Left ventricle myocardium inferior (tissue), 1 donor: ENCODE measurements around the gene TANC1. TPM values are rescaled to one million over a fixed set of nuclear protein-coding genes. Genes with fewer than 3 reads are reported as not detected.

Experiments used
- DNase-seq: peaks from one replicate; pipeline ENCODE4 v3.0.0-alpha.2; 2020
- H3K27ac ChIP-seq: fragments of 200-600 bp; replicated peaks from 2 replicates; pipeline ENCODE4 v1.8.0; 2021
- H3K27me3 ChIP-seq: fragments of 200-600 bp; 2 replicates; pipeline ENCODE4 v1.8.0; 2021; ENCODE audit warnings: low read depth
- H3K36me3 ChIP-seq: fragments of 200-600 bp; 2 replicates; pipeline ENCODE4 v1.8.0; 2021
- H3K4me1 ChIP-seq: fragments of 200-600 bp; 2 replicates; pipeline ENCODE4 v1.8.0; 2021
- H3K4me3 ChIP-seq: fragments of 200-600 bp; 2 replicates; pipeline ENCODE4 v1.8.0; 2021; ENCODE audit warnings: mild to moderate bottlenecking, moderate library complexity
- H3K9me3 ChIP-seq: fragments of 200-600 bp; replicated peaks from 2 replicates; pipeline ENCODE4 v1.8.0; 2021
- CTCF ChIP-seq: fragments of 200-600 bp; IDR thresholded peaks from 2 replicates; pipeline ENCODE4 v1.8.0; 2021; ENCODE audit warnings: antibody characterized with exemption, mild to moderate bottlenecking, borderline replicate concordance
- intact Hi-C: fragments of 100-400 bp; cut with micrococcal nuclease; formaldehyde crosslinking; loops from one replicate; pipeline ENCODE4 v1.11.0; 2022
- total RNA-seq: library from RNA; stranded (reverse); fragmentation: NEBNext Ultra II Directional; extraction: Animal tissue kit (Norgen Biotek cat#: 25700); gene quantifications from one replicate; pipeline ENCODE4 v1.2.1, GENCODE V29; 2021
- donor health status: DM: no; HTN: yes; CAD: no; lungs with severe emphysema.

TANC1 gene
- total RNA-seq, 1 donor from 2014 or later: 59.7 TPM

GRCh38 chr2:159054032-159054334 is 85.5 kb downstream of the TANC1 start:
- peak overlapping the region; percentile 14 for H3K27ac ChIP-seq
- H3K9me3 ChIP-seq: no peaks in the 10 kb centered on the region
- H3K4me1 ChIP-seq: peaks cover 89% of the 10 kb centered on the region

GRCh38 chr2:159054985-159055384 is 86.5 kb downstream of the TANC1 start:
- Histone ChIP-seq H3K36me3 (no peaks in the 10 kb centered on the region), H3K4me1 (peaks cover 87% of the 10 kb centered on the region), H3K27me3 (no peaks in the 10 kb centered on the region), H3K9me3 (no peaks in the 10 kb centered on the region), H3K4me3 (no peak overlapping the region), H3K27ac (no peak overlapping the region)
- intact Hi-C loops: no loop called here
- no peak for TF ChIP-seq CTCF
- no peak for DNase-seq

More at GRCh38 chr2:159054032-159054334, 85.5 kb downstream of the TANC1 start:
- H3K36me3 ChIP-seq: no peaks in the 10 kb centered on the region
- no peak overlapping the region for H3K4me3 ChIP-seq
- no peaks in the 10 kb centered on the region for H3K27me3 ChIP-seq
- no peak for DNase-seq
- intact Hi-C loops: no loop called here
- TF ChIP-seq CTCF: no peak

GRCh38 chr2:159060518-159060917 is 92.1 kb downstream of the TANC1 start:
- Histone ChIP-seq H3K36me3 (no peaks in the 10 kb centered on the region), H3K9me3 (no peaks in the 10 kb centered on the region), H3K27ac (no peak overlapping the region), H3K4me1 (peaks cover 82% of the 10 kb centered on the region), H3K4me3 (no peak overlapping the region), H3K27me3 (no peaks in the 10 kb centered on the region)
- intact Hi-C loops: no loop called here
- no peak for TF ChIP-seq CTCF
- no peak for DNase-seq

- Histone ChIP-seq H3K27me3 (no peaks in the 10 kb centered on the region), H3K27ac (peak overlapping the region; percentile 75), H3K4me3 (no peak overlapping the region), H3K36me3 (peaks cover 6% of the 10 kb centered on the region), H3K9me3 (no peaks in the 10 kb centered on the region), H3K4me1 (peaks cover 70% of the 10 kb centered on the region)
- intact Hi-C loops: no loop called here
- no peak for DNase-seq
- TF ChIP-seq CTCF: no peak
Observed at GRCh38 chr2:159063677-159064076, 95.2 kb downstream of the TANC1 start.

GRCh38 chr2:159064446-159065301 is 96.2 kb downstream of the TANC1 start:
- intact Hi-C loops: no loop called here
- no peaks in the 10 kb centered on the region for H3K9me3 ChIP-seq
- H3K27me3 ChIP-seq: no peaks in the 10 kb centered on the region
- no peak overlapping the region for H3K4me3 ChIP-seq
- peaks cover 72% of the 10 kb centered on the region for H3K4me1 ChIP-seq
- peak overlapping the region; percentile 75 for H3K27ac ChIP-seq
- DNase-seq: no peak
- TF ChIP-seq CTCF: no peak
- peaks cover 6% of the 10 kb centered on the region for H3K36me3 ChIP-seq
